Neural progenitor cell (in vitro differentiated cells): ENCODE data around the gene LHFPL2. TPM values are rescaled to one million over a fixed set of nuclear protein-coding genes. Genes with fewer than 3 reads are reported as not detected.

Source experiments
- DNase-seq: peaks from one replicate; pipeline ENCODE4 v3.0.0-alpha.2; 2016; ENCODE audit warnings: low spot score
- H2AFZ ChIP-seq: fragments of 200-600 bp; sonication (generic); replicated peaks from 2 replicates; pipeline ENCODE4 v1.6.1; 2016; ENCODE audit warnings: antibody characterized with exemption
- H3F3A ChIP-seq: fragments of 200-600 bp; sonication (generic); 2 replicates; pipeline ENCODE4 v1.6.1; 2016; ENCODE audit warnings: antibody characterized with exemption, low read depth
- H3K27ac ChIP-seq: fragments of 200-600 bp; sonication (generic); 2 replicates; pipeline ENCODE4 v1.5.1; 2016; ENCODE audit warnings: mild to moderate bottlenecking
- H3K27me3 ChIP-seq: fragments of 200-600 bp; sonication (generic); 2 replicates; pipeline ENCODE4 v1.6.1; 2016; ENCODE audit warnings: mild to moderate bottlenecking, moderate library complexity
- H3K36me3 ChIP-seq: fragments of 200-600 bp; sonication (generic); 2 replicates; pipeline ENCODE4 v1.5.1; 2016
- H3K4me1 ChIP-seq: fragments of 200-600 bp; sonication (generic); 2 replicates; pipeline ENCODE4 v1.6.1; 2016; ENCODE audit warnings: mixed run types
- H3K4me2 ChIP-seq: fragments of 200-600 bp; sonication (generic); 2 replicates; pipeline ENCODE4 v1.6.1; 2016
- H3K4me3 ChIP-seq: fragments of 200-600 bp; sonication (generic); 2 replicates; pipeline ENCODE4 v1.5.1; 2016
- H3K79me2 ChIP-seq: fragments of 200-600 bp; sonication (generic); 2 replicates; pipeline ENCODE4 v1.6.1; 2016; ENCODE audit warnings: low read depth
- H3K9ac ChIP-seq: fragments of 200-600 bp; sonication (generic); 2 replicates; pipeline ENCODE4 v1.6.1; 2016
- H3K9me3 ChIP-seq: fragments of 200-600 bp; sonication (generic); 2 replicates; pipeline ENCODE4 v1.5.1; 2016; ENCODE audit warnings: low read depth
- H4K20me1 ChIP-seq: fragments of 200-600 bp; sonication (generic); 2 replicates; pipeline ENCODE4 v1.6.1; 2016; ENCODE audit warnings: low read depth
- H3K27ac Mint-ChIP-seq: 3 replicates; pipeline ENCODE4 v1.8.0; 2021; ENCODE audit warnings: mixed read lengths
- H3K27me3 Mint-ChIP-seq: 2 replicates; pipeline ENCODE4 v1.8.0; 2022; ENCODE audit warnings: low read depth, mild to moderate bottlenecking, inconsistent platforms, moderate library complexity, mixed read lengths; ENCODE audit not compliant: insufficient read depth
- H3K36me3 Mint-ChIP-seq: 3 replicates; pipeline ENCODE4 v1.8.0; 2021; ENCODE audit warnings: mixed read lengths
- H3K4me1 Mint-ChIP-seq: 3 replicates; pipeline ENCODE4 v1.8.0; 2021; ENCODE audit warnings: mixed read lengths
- H3K4me3 Mint-ChIP-seq: 3 replicates; pipeline ENCODE4 v1.8.0; 2021; ENCODE audit warnings: mild to moderate bottlenecking, moderate library complexity, mixed read lengths
- H3K9me3 Mint-ChIP-seq: 3 replicates; pipeline ENCODE4 v1.8.0; 2020; ENCODE audit warnings: mixed read lengths
- EZH2 ChIP-seq: fragments of 200-600 bp; sonication (generic); IDR thresholded peaks from 2 replicates; pipeline ENCODE4 v1.6.1; 2017; ENCODE audit warnings: antibody characterized with exemption, mild to moderate bottlenecking, moderate library complexity
- EZH2phosphoT487 ChIP-seq: fragments of 200-600 bp; sonication (generic); IDR thresholded peaks from 2 replicates; pipeline ENCODE4 v1.6.1; 2017; ENCODE audit warnings: antibody characterized with exemption
- total RNA-seq: library from RNA; depleted of rRNA; stranded (reverse); fragments of >200 nt; gene quantifications from 2 replicates; pipeline ENCODE4 v1.2.3, GENCODE V29; 2015; ENCODE audit warnings: low replicate concordance
- TF ChIP-seq, protein P1 (sequence below): fragments of 200-600 bp; sonication (generic); IDR thresholded peaks from 2 replicates; pipeline ENCODE4 v1.5.1; 2017; ENCODE audit warnings: antibody characterized with exemption, mild to moderate bottlenecking

LHFPL2 gene
- total RNA-seq, 1 donor from 2014 or later, result 21.1 TPM

DNA sequence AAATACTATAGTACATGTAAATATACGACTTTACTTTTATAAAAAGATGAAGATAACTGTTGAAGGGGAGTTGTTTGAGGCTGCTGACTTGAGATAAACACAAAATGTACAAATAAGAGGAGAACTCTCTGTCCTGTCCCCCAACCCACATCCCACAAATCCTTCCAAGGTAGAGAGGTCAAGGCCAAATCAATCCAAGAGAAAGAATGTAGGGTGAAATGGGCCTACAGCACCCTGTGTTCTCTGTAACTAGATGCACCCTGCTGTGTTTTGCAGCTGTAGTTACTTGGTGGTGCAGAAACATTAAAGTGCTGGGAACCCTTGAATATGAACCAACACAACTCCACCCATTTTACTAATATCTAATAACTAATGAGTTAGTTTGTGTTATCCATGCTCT is 2.0 kb upstream of the LHFPL2 start:
- TF ChIP-seq EZH2 (no peak), EZH2phosphoT487 (no peak)
- TF ChIP-seq, protein P1, sequence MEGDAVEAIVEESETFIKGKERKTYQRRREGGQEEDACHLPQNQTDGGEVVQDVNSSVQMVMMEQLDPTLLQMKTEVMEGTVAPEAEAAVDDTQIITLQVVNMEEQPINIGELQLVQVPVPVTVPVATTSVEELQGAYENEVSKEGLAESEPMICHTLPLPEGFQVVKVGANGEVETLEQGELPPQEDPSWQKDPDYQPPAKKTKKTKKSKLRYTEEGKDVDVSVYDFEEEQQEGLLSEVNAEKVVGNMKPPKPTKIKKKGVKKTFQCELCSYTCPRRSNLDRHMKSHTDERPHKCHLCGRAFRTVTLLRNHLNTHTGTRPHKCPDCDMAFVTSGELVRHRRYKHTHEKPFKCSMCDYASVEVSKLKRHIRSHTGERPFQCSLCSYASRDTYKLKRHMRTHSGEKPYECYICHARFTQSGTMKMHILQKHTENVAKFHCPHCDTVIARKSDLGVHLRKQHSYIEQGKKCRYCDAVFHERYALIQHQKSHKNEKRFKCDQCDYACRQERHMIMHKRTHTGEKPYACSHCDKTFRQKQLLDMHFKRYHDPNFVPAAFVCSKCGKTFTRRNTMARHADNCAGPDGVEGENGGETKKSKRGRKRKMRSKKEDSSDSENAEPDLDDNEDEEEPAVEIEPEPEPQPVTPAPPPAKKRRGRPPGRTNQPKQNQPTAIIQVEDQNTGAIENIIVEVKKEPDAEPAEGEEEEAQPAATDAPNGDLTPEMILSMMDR, result no peak
- H3K27ac ChIP-seq, result no peak overlapping the region
- no peak overlapping the region for H3K27ac Mint-ChIP-seq
- H3K27me3 ChIP-seq, result no peaks in the 10 kb centered on the region
- H3K36me3 Mint-ChIP-seq, result no peaks in the 10 kb centered on the region
- H3K4me2 ChIP-seq, result no peak overlapping the region
- H3K4me1 ChIP-seq, result peaks cover 25% of the 10 kb centered on the region
- peaks cover 20% of the 10 kb centered on the region for H3K79me2 ChIP-seq
- H3K9ac ChIP-seq, result no peak overlapping the region
- H3K4me3 ChIP-seq, result no peak overlapping the region
- peaks cover 24% of the 10 kb centered on the region for H3K4me1 Mint-ChIP-seq
- peaks cover 10% of the 10 kb centered on the region for H3K27me3 Mint-ChIP-seq
- peaks cover 26% of the 10 kb centered on the region for H3F3A ChIP-seq
- no peaks in the 10 kb centered on the region for H3K9me3 Mint-ChIP-seq
- H4K20me1 ChIP-seq, result no peaks in the 10 kb centered on the region
- no peaks in the 10 kb centered on the region for H3K9me3 ChIP-seq
- H2AFZ ChIP-seq, result no peak overlapping the region
- no peaks in the 10 kb centered on the region for H3K36me3 ChIP-seq
- DNase-seq, result no peak
- H3K4me3 Mint-ChIP-seq, result no peak overlapping the region

DNA sequence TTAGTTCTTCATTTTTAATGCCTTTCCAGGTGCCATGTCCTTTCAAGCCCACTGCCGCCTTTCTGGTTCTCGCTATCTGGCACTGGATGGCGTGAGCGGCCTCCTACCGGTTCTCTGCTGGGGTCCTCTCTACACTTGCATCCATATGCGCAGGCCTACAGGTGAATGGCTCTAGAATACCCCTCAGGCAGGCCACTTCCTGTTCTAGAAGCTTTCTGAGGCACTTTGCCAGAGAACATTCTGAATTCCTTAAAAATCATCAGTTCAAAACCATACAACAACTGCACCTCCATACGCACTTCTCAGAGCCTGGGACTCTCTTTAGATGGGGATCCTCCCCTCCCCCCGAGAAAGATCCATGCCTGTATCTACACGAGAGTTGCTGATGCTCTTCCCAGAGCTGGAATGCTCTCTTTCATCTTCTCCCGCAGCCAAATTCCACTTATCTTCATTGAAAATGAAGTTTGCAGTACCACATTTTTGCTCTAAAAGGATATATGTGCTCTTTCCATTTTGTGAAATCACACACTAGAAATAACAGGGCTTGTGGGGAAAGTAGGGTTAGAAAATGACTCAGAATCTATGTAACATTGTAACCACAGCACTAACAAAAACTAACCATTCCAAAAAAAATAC is 1.4 kb upstream of the LHFPL2 start:
- DNase-seq, result peak; percentile 32
- H3K27ac Mint-ChIP-seq, result peak overlapping the region; percentile 22
- H3K27me3 Mint-ChIP-seq, result peaks cover 10% of the 10 kb centered on the region
- no peaks in the 10 kb centered on the region for H3K9me3 ChIP-seq
- H3F3A ChIP-seq, result peaks cover 26% of the 10 kb centered on the region
- peaks cover 25% of the 10 kb centered on the region for H3K4me1 ChIP-seq
- H3K36me3 ChIP-seq, result no peaks in the 10 kb centered on the region
- no peaks in the 10 kb centered on the region for H4K20me1 ChIP-seq
- peak overlapping the region; percentile 97 for H3K4me2 ChIP-seq
- H3K4me3 Mint-ChIP-seq, result peak overlapping the region; percentile 80
- H3K36me3 Mint-ChIP-seq, result no peaks in the 10 kb centered on the region
- H3K4me1 Mint-ChIP-seq, result peaks cover 24% of the 10 kb centered on the region
- no peak overlapping the region for H3K9ac ChIP-seq
- TF ChIP-seq EZH2 (no peak), EZH2phosphoT487 (no peak)
- TF ChIP-seq, protein P1, result no peak
- no peaks in the 10 kb centered on the region for H3K27me3 ChIP-seq
- peak overlapping the region; percentile 77 for H3K4me3 ChIP-seq
- no peaks in the 10 kb centered on the region for H3K9me3 Mint-ChIP-seq
- H2AFZ ChIP-seq, result no peak overlapping the region
- peaks cover 25% of the 10 kb centered on the region for H3K79me2 ChIP-seq
- no peak overlapping the region for H3K27ac ChIP-seq

DNA sequence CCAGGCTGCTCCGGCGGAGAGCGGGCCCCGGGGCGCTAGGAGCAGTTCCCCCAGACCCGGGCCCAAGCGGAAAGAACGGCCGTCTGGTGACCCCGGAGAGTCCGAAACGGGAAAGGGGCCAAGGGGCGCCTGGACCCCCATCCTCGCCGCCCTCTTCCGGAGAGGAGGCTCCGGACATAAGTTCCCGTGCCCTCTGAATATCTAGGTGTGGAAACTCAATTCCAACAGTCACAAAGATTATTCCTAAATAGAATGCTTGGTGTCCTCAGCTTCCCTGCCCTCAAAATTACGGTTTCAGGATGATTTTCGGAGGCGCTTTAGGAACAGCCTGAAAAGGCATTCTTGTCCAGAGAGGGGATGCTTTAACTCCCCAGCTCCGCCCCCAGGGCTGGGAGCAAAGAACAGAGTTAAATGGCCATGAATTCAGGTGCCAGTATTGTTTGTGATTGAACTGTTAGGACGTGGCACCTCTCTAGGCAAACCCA is 681 bp upstream of the LHFPL2 start:
- Mint-ChIP-seq H3K4me1 (peaks cover 24% of the 10 kb centered on the region), H3K27me3 (peaks cover 10% of the 10 kb centered on the region), H3K4me3 (peak overlapping the region; percentile 80), H3K9me3 (no peaks in the 10 kb centered on the region), H3K27ac (no peak overlapping the region), H3K36me3 (peaks cover 5% of the 10 kb centered on the region)
- no peaks in the 10 kb centered on the region for H3K9me3 ChIP-seq
- peak; percentile 58 for DNase-seq
- peaks cover 32% of the 10 kb centered on the region for H3K79me2 ChIP-seq
- TF ChIP-seq EZH2phosphoT487, result no peak
- H3K4me1 ChIP-seq, result peaks cover 25% of the 10 kb centered on the region
- peak overlapping the region; percentile 77 for H3K4me3 ChIP-seq
- peaks cover 26% of the 10 kb centered on the region for H3F3A ChIP-seq
- peak overlapping the region; percentile 98 for H2AFZ ChIP-seq
- H3K27me3 ChIP-seq, result no peaks in the 10 kb centered on the region
- no peaks in the 10 kb centered on the region for H3K36me3 ChIP-seq
- H4K20me1 ChIP-seq, result no peaks in the 10 kb centered on the region
- H3K9ac ChIP-seq, result peak overlapping the region; percentile 50
- H3K27ac ChIP-seq, result peak overlapping the region; percentile 88
- H3K4me2 ChIP-seq, result peak overlapping the region; percentile 97

DNA sequence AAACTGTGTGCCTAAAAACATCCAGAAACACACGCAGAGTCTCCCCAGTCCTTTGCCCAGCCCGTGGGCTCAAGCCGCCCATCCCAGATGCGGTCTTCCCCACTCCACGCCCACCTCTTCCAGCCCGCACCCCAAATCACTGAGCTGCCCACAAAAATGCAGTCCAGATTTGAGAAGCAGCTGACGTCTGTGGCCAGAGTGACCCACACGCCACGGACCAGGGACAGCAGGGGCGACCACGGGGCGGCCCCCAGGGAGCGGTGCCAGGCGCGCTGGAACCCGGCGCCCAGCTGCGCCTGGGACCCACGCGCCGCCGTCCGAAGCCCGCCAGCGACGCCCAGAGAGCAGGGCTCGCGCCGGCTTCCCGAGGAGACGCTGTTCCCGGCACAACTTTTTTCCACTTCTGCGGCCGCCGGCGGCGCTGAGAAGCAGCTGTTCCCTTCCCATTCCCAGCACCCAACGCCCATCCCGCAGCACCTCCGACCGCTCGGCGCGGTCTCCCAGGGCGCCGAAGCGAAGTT is 674 bp downstream of the LHFPL2 start:
- Histone ChIP-seq H3K36me3 (no peaks in the 10 kb centered on the region), H3K4me3 (peak overlapping the region; percentile 77), H3K79me2 (peaks cover 46% of the 10 kb centered on the region), H3F3A (peaks cover 26% of the 10 kb centered on the region), H3K27me3 (no peaks in the 10 kb centered on the region), H4K20me1 (no peaks in the 10 kb centered on the region), H3K9ac (peak overlapping the region; percentile 3), H3K4me1 (peaks cover 25% of the 10 kb centered on the region), H3K4me2 (peak overlapping the region; percentile 97), H3K27ac (peak overlapping the region; percentile 89), H2AFZ (peak overlapping the region; percentile 95), H3K9me3 (no peaks in the 10 kb centered on the region)
- peaks cover 10% of the 10 kb centered on the region for H3K27me3 Mint-ChIP-seq
- H3K4me1 Mint-ChIP-seq, result peaks cover 24% of the 10 kb centered on the region
- no peaks in the 10 kb centered on the region for H3K9me3 Mint-ChIP-seq
- H3K27ac Mint-ChIP-seq, result no peak overlapping the region
- DNase-seq, result peak; percentile 78
- no peak for TF ChIP-seq EZH2
- no peak for TF ChIP-seq EZH2phosphoT487
- TF ChIP-seq, protein P1, result no peak
- H3K4me3 Mint-ChIP-seq, result peak overlapping the region; percentile 95
- peaks cover 11% of the 10 kb centered on the region for H3K36me3 Mint-ChIP-seq
